ENCODE data around the gene RNF133.

The RNF133 gene, protein sequence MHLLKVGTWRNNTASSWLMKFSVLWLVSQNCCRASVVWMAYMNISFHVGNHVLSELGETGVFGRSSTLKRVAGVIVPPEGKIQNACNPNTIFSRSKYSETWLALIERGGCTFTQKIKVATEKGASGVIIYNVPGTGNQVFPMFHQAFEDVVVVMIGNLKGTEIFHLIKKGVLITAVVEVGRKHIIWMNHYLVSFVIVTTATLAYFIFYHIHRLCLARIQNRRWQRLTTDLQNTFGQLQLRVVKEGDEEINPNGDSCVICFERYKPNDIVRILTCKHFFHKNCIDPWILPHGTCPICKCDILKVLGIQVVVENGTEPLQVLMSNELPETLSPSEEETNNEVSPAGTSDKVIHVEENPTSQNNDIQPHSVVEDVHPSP

DNA sequence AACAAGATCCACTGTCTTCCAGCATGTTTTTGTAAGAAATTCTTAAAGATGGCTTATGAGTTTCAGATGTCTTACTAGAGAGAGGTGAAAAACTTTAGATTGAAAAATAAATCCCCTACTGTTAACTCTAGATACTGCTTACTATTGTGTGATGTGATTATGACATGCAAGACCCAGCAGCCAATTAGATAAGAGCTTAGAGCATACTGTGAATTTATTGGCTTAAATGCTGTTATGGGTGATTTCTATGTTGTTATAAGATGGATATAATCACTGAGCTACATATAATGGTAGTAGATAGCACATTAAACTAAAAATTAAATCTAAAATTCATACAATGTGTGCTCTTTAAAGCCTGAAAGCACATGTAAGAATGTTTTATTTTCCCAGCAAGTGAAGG, at the start of gene RNF133:
RNF133 (minus strand) TSS at position 101 of the 400 bp plus-strand sequence. CDS start 199 bp downstream, outside the sequence.
- no peaks in the 10 kb centered on the region for H3K36me3 ChIP-seq (ENCODE audit: insufficient read depth, low read length)
- no peak within 1 kb of the TSS for H2AFZ ChIP-seq (ENCODE audit: low read depth, low read length)
- no peak within 1 kb of the TSS for H3K4me3 ChIP-seq (ENCODE audit: low read length)
- H3K9me3 ChIP-seq (ENCODE audit: low read length), result no peaks in the 10 kb centered on the region
- H3K4me1 ChIP-seq (ENCODE audit: insufficient read depth, low read length), result peaks cover 12% of the 10 kb centered on the region
- H3K27me3 ChIP-seq (ENCODE audit: insufficient read depth, low read length), result no peaks in the 10 kb centered on the region

DNA sequence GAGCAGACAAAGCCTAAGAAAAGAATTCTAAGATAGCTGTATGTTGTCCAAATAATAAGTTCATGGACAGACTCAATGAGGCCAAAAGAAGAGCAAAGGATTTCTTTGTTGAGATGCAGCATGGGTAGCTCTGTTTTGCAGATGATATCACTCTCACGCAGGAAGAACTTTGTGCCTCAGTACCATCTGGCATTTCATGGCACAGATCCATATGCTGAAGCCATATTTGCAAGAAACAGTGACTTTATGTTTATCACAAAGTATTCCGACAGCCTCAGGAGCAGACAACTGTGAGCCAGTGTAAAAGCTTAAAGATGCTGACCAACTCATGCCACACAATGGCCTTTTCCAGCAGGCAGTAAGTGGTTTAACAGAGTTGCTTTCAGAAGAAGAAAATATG, 49.3 kb upstream of the RNF133 start:
- peaks cover 10% of the 10 kb centered on the region for H3K4me1 ChIP-seq (ENCODE audit: insufficient read depth, low read length)
- no peaks in the 10 kb centered on the region for H3K9me3 ChIP-seq (ENCODE audit: low read length)
- H3K27me3 ChIP-seq (ENCODE audit: insufficient read depth, low read length), result no peaks in the 10 kb centered on the region
- no peak overlapping the region for H2AFZ ChIP-seq (ENCODE audit: low read depth, low read length)
- H3K4me3 ChIP-seq (ENCODE audit: low read length), result no peak overlapping the region
- no peaks in the 10 kb centered on the region for H3K36me3 ChIP-seq (ENCODE audit: insufficient read depth, low read length)

DNA sequence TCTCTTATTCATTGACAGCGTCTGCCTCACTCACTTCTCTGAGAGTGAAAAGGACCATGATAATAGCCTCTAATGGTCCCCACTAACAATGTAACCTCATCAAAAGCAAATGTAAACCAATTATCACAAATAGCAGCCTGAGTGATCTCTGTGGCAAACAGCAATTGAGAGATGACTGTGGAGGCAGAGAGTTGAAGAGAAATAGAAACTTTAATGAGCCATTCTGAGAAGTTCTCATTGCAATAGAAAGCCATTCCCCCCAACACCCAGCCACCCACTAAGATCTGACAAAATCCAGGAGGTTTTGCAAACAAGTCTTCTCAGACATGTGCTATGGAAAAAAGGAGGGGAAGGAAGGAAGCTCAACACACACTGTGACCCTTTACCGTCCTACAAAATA, 48.0 kb upstream of the RNF133 start:
- Histone ChIP-seq H3K36me3 (ENCODE audit: insufficient read depth, low read length) (no peaks in the 10 kb centered on the region), H3K27me3 (ENCODE audit: insufficient read depth, low read length) (no peaks in the 10 kb centered on the region), H3K9me3 (ENCODE audit: low read length) (no peaks in the 10 kb centered on the region), H3K4me1 (ENCODE audit: insufficient read depth, low read length) (peaks cover 12% of the 10 kb centered on the region), H2AFZ (ENCODE audit: low read depth, low read length) (no peak overlapping the region), H3K4me3 (ENCODE audit: low read length) (no peak overlapping the region)

DNA sequence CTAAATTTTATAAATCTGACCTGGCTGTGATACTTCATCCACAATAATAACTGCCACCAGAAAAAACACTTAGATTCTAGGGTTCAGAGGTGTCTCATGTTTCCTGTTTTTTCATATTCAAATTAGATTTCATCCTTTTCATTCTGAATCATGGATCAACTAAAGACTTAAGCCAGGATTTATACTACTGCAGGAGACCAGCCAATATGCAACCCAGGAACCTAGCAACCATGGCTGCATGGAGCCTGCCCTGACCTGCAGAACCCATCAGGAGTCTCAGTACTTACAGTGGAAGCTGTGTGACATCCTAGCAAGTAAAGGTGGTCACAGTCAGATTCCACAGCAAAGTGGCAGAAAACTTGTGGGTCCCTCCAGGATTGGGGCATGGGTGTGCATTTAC, 44.3 kb upstream of the RNF133 start:
- Histone ChIP-seq H3K36me3 (ENCODE audit: insufficient read depth, low read length) (no peaks in the 10 kb centered on the region), H2AFZ (ENCODE audit: low read depth, low read length) (no peak overlapping the region), H3K27me3 (ENCODE audit: insufficient read depth, low read length) (no peaks in the 10 kb centered on the region), H3K9me3 (ENCODE audit: low read length) (no peaks in the 10 kb centered on the region), H3K4me1 (ENCODE audit: insufficient read depth, low read length) (peaks cover 10% of the 10 kb centered on the region), H3K4me3 (ENCODE audit: low read length) (no peak overlapping the region)

DNA sequence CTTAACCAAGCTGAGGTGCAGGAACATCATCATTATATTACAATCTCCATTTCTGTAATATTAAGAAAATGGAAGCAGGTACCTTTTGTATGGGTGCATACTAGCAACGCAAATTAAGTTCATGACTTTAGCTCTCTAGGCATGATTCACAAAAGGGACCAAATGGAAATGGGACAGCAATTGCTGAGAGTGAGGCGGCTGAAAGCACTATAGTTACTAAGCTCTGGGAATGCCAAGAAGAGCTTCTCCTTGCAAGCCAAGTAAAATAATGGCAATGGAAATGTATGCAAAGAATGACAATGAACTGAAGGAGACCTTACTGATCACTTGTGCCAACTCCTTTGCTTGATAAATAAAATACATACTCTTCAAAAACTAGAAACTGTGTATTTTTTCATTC, 40.0 kb upstream of the RNF133 start:
- no peak overlapping the region for H2AFZ ChIP-seq (ENCODE audit: low read depth, low read length)
- no peaks in the 10 kb centered on the region for H3K9me3 ChIP-seq (ENCODE audit: low read length)
- H3K4me3 ChIP-seq (ENCODE audit: low read length), result no peak overlapping the region
- no peaks in the 10 kb centered on the region for H3K36me3 ChIP-seq (ENCODE audit: insufficient read depth, low read length)
- H3K27me3 ChIP-seq (ENCODE audit: insufficient read depth, low read length), result no peaks in the 10 kb centered on the region
- H3K4me1 ChIP-seq (ENCODE audit: insufficient read depth, low read length), result peaks cover 10% of the 10 kb centered on the region

DNA sequence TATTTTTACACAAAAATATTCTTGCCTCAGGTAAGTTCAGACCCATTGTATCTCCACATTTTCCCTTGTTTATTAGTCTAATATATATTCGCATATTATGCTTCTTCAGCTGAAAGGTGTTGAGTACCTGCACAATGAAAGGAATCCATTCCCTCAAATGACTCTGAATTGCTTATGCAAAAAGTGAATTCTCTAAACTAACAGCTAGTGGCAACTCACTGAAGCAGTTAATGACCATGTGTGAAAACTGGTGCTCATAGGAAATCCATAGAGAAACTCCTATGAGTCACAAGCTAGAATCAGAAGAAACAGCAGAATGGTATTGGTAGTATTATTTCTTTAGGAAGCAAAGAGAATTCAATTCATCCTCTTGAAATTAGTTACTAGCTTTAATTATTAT, 37.3 kb upstream of the RNF133 start:
- Histone ChIP-seq H2AFZ (ENCODE audit: low read depth, low read length) (no peak overlapping the region), H3K27me3 (ENCODE audit: insufficient read depth, low read length) (no peaks in the 10 kb centered on the region), H3K9me3 (ENCODE audit: low read length) (no peaks in the 10 kb centered on the region), H3K4me1 (ENCODE audit: insufficient read depth, low read length) (peaks cover 5% of the 10 kb centered on the region), H3K4me3 (ENCODE audit: low read length) (no peak overlapping the region), H3K36me3 (ENCODE audit: insufficient read depth, low read length) (no peaks in the 10 kb centered on the region)

DNA sequence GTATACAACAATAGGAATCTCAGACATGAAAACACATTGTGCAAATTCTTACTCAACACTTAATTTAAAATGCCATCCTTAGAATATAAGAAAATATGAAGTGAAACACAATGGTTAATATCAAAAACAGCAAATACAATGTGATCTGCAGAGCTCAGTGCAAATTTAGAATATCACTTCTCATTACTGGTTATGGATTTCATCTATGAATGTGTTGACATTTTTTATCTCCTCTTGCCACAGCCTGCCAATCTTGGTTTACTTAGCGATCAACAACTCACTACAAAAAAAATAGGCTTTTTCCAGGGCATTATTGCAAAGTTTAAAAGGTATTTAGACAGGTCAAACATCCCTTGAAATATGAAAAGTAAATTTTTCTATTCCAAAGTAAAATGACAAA, 28.8 kb upstream of the RNF133 start:
- Histone ChIP-seq H2AFZ (ENCODE audit: low read depth, low read length) (peak overlapping the region; percentile 28), H3K36me3 (ENCODE audit: insufficient read depth, low read length) (no peaks in the 10 kb centered on the region), H3K4me3 (ENCODE audit: low read length) (no peak overlapping the region), H3K9me3 (ENCODE audit: low read length) (no peaks in the 10 kb centered on the region), H3K27me3 (ENCODE audit: insufficient read depth, low read length) (no peaks in the 10 kb centered on the region), H3K4me1 (ENCODE audit: insufficient read depth, low read length) (no peaks in the 10 kb centered on the region)

DNA sequence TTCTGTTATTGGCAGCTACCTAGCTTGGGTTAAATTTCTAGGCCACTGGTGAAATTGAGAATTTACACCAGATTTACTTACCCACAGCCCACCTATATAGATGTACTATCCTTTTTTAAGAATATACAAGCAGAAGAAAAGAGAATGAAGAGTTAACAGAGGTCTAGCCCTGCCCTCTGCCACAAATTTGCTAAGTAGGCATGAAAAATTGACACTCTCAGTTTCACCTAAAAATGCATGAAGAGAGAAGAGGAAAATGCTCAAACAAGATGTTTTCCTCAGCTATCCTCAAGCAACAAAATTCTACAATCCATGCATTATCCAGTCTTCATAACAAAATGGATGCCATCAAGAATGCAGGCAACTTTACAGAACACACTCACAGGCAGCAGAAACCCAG, 28.4 kb upstream of the RNF133 start:
- Histone ChIP-seq H3K36me3 (ENCODE audit: insufficient read depth, low read length) (no peaks in the 10 kb centered on the region), H3K4me1 (ENCODE audit: insufficient read depth, low read length) (no peaks in the 10 kb centered on the region), H3K4me3 (ENCODE audit: low read length) (no peak overlapping the region), H2AFZ (ENCODE audit: low read depth, low read length) (peak overlapping the region; percentile 28), H3K27me3 (ENCODE audit: insufficient read depth, low read length) (no peaks in the 10 kb centered on the region), H3K9me3 (ENCODE audit: low read length) (no peaks in the 10 kb centered on the region)

DNA sequence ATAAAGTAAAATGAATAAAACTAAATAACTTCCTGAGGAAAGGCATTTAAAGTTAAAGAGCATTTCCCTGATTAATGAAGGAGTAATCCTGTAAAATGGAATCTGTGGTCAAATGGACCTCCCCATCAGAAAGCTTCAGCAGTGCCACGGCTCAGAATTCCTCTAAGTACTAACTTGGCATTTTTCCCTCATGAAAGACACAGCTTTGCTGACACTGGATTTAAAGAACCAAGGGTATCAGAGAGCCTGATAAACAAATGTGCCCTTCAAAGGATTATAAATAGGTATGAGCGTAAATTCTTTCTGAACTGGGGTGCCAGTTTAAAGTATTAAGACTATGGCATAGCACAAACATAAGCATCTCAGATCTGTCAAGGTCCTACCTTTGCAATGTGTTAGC, 28.0 kb upstream of the RNF133 start:
- no peaks in the 10 kb centered on the region for H3K4me1 ChIP-seq (ENCODE audit: insufficient read depth, low read length)

DNA sequence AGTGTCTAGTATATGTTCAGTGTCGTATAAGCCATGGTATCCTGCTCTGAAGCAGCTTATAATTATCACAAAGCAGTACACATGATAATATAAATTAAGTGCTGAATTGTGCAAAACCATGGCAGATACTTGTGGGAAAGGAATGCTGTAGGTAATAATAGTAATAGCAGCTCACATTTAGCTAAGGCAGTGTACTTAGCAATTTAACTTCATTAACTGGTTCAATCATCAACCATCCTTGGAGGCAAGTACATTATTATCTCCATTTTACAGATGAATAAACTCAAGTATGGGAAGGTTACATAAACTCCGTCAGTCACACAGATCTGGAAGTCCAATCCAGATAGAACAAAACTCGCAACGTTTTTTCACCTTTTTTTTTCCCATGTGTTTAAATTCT, 25.4 kb upstream of the RNF133 start:
- no peaks in the 10 kb centered on the region for H3K36me3 ChIP-seq (ENCODE audit: insufficient read depth, low read length)
- H3K27me3 ChIP-seq (ENCODE audit: insufficient read depth, low read length), result no peaks in the 10 kb centered on the region
- no peaks in the 10 kb centered on the region for H3K4me1 ChIP-seq (ENCODE audit: insufficient read depth, low read length)
- H2AFZ ChIP-seq (ENCODE audit: low read depth, low read length), result no peak overlapping the region
- H3K9me3 ChIP-seq (ENCODE audit: low read length), result no peaks in the 10 kb centered on the region
- H3K4me3 ChIP-seq (ENCODE audit: low read length), result no peak overlapping the region

More for the DNA sequence above, 28.0 kb upstream of the RNF133 start:
- H3K9me3 ChIP-seq (ENCODE audit: low read length), result no peaks in the 10 kb centered on the region
- H3K4me3 ChIP-seq (ENCODE audit: low read length), result no peak overlapping the region
- H3K36me3 ChIP-seq (ENCODE audit: insufficient read depth, low read length), result no peaks in the 10 kb centered on the region
- H2AFZ ChIP-seq (ENCODE audit: low read depth, low read length), result no peak overlapping the region
- H3K27me3 ChIP-seq (ENCODE audit: insufficient read depth, low read length), result no peaks in the 10 kb centered on the region

DNA sequence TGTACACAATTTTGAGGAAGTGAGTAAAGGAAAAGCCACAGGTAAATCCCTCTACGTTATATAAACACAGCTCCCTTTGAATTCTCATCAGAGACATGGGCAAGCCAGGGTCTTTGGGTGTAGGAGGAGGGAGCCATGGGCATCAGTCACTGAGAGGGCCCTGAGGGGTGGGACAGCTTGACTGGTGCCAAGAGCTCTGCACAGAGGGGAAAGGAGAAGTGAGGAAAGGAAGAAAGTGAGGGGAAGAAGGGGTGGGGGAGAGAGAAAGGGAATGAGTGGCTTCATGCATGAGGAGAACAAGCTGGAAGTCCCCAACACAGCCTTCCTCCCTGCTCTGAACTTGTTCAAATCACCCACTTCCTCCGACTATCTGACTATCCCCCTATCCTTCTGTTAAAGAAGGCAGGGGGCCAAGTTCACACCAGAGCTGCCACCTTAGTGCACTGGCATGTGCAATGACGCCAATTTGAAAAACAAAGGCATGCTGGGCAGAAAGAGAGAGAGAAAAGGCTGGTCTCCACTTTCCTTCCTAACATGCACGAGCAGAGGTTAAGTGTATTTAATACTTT, 20.2 kb upstream of the RNF133 start:
- H3K9me3 ChIP-seq (ENCODE audit: low read length), result no peaks in the 10 kb centered on the region
- H3K4me1 ChIP-seq (ENCODE audit: insufficient read depth, low read length), result no peaks in the 10 kb centered on the region
- H3K4me3 ChIP-seq (ENCODE audit: low read length), result no peak overlapping the region
- no peaks in the 10 kb centered on the region for H3K36me3 ChIP-seq (ENCODE audit: insufficient read depth, low read length)
- no peaks in the 10 kb centered on the region for H3K27me3 ChIP-seq (ENCODE audit: insufficient read depth, low read length)
- no peak overlapping the region for H2AFZ ChIP-seq (ENCODE audit: low read depth, low read length)

DNA sequence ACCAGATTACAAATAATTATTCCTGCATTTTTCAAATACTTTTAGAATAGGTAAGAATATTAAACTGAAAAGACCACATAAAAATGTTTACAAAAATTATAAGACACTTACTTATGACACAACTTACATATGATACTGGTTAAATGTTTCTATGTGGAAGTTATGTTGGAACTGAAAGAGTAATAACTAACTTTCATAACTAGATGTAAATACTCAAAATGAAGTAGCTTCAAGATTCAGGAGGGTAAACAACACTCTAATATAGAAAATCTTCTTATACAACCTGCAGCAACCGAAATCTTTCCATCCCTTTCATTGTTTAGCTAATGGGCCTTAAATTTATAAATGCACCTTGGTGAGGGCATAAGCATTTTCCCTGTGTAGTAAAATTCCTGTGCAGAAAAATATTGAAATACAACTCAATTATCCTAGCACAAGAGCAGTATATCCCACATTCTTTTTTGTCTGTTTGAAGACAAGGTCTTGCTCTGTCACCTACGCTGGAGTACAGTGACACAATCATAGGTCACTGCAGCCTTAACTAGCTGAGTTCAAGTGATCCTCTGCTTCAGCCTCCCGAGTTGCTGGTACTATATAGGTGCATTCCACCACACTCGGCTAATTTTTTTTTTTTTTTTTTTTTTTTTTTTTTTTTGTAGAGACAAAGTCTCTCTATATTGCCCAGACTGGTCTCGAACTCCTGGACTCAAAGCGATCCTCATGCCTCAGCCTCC, 18.6 kb upstream of the RNF133 start:
- Histone ChIP-seq H3K9me3 (ENCODE audit: low read length) (no peaks in the 10 kb centered on the region), H3K36me3 (ENCODE audit: insufficient read depth, low read length) (no peaks in the 10 kb centered on the region), H3K4me1 (ENCODE audit: insufficient read depth, low read length) (no peaks in the 10 kb centered on the region), H2AFZ (ENCODE audit: low read depth, low read length) (no peak overlapping the region), H3K4me3 (ENCODE audit: low read length) (no peak overlapping the region), H3K27me3 (ENCODE audit: insufficient read depth, low read length) (no peaks in the 10 kb centered on the region)

DNA sequence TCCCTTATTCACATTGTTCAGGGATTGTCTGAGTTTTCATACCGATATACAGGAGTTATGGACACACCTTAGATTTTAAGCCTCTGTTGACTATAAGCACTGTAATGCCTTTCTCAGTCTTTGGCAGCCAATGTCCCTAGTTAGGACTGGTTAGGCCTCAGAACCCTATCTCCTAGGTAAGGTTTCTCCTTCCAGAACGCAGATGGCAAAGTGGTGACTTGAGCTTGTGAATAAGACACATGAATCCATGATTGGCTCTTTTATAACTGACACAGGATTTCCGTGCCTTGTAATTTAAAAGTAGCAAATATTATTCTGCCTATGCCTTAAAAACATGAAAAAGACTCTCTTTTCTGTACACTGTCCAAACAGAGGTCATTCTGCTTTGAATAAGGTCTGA, 16.3 kb upstream of the RNF133 start:
- no peak overlapping the region for H2AFZ ChIP-seq (ENCODE audit: low read depth, low read length)
- H3K4me1 ChIP-seq (ENCODE audit: insufficient read depth, low read length), result no peaks in the 10 kb centered on the region
- H3K9me3 ChIP-seq (ENCODE audit: low read length), result no peaks in the 10 kb centered on the region
- no peaks in the 10 kb centered on the region for H3K36me3 ChIP-seq (ENCODE audit: insufficient read depth, low read length)
- no peaks in the 10 kb centered on the region for H3K27me3 ChIP-seq (ENCODE audit: insufficient read depth, low read length)
- H3K4me3 ChIP-seq (ENCODE audit: low read length), result no peak overlapping the region
